BJ (cell line): ENCODE data around the gene IL2RG. TPM values are rescaled to one million over a fixed set of nuclear protein-coding genes. Genes with fewer than 3 reads are reported as not detected.
A peak's percentile ranks its signal among the peaks of the same experiment; 100 is the strongest.

Experiments used
- CTCF ChIA-PET: fragments of 350-600 bp; formaldehyde crosslinking; extraction: SDS; loops from one replicate; lab custom pipeline; 2021; ENCODE audit warnings: antibody characterized with exemption, inconsistent platforms; lab: Yijun Ruan, JAX
- POLR2A ChIA-PET: fragments of 300-600 bp; sonication (Branson Sonifier 250); formaldehyde crosslinking; extraction: SDS; loops from one replicate; lab custom pipeline; 2021; ENCODE audit warnings: antibody characterized with exemption; lab: Charles Lee
- DNase-seq: peaks from one replicate; pipeline ENCODE4 v3.0.0-alpha.2; 2011; ENCODE audit warnings: low read depth
- H3K27me3 ChIP-seq: 2 replicates; pipeline ENCODE4 v1.6.0; 2011; ENCODE audit warnings: low read length; ENCODE audit not compliant: control insufficient read depth, insufficient read depth
- H3K36me3 ChIP-seq: 2 replicates; pipeline ENCODE4 v1.5.1; 2011; ENCODE audit warnings: low read length; ENCODE audit not compliant: control insufficient read depth, insufficient read depth
- H3K4me3 ChIP-seq: 2 replicates; pipeline ENCODE4 v1.5.1; 2011; ENCODE audit warnings: low read depth, mild to moderate bottlenecking, control low read depth, low read length
- polyA plus RNA-seq: library from polyadenylated mRNA; depleted of rRNA; stranded (reverse); fragments of >200 nt; gene quantifications from 2 replicates; pipeline ENCODE4 v1.2.3, GENCODE V29; 2011
- TF ChIP-seq, protein P1 (sequence below): IDR thresholded peaks from 2 replicates; pipeline ENCODE4 v1.5.1; 2011; ENCODE audit warnings: low read depth, mild to moderate bottlenecking, control low read depth, inconsistent platforms, low read length, moderate library complexity; ENCODE audit not compliant: insufficient read depth

The IL2RG gene
- polyA plus RNA-seq, 1 experiment: 0.13 TPM

DNA sequence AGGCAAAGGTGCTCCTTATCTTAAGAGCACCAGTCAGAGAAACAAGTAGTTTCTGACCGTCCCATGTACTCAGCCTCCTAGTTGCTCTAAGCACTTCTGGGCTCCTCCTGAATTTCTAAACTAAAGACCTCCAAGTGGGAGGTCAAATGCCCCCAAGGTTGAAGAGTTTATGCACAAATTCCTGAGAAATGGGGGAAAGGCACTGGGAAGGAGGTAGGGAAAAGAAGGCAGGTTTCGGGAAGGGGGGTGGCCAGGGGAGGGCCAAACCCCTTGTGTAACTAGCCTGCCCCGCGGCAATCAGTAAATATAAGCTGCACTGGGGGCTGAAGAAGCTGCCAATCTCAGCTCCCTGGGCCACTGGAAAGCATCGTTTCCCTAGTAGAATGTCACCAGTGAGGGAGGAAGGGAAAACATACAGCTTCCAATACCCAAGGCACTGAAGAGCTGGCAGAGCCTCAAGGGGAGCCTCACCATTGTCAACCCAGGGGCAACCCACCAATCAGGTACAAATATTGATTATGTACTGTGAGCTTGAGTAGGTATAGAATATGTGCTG, 12.3 kb downstream of the IL2RG start:
- TF ChIP-seq, protein P1, sequence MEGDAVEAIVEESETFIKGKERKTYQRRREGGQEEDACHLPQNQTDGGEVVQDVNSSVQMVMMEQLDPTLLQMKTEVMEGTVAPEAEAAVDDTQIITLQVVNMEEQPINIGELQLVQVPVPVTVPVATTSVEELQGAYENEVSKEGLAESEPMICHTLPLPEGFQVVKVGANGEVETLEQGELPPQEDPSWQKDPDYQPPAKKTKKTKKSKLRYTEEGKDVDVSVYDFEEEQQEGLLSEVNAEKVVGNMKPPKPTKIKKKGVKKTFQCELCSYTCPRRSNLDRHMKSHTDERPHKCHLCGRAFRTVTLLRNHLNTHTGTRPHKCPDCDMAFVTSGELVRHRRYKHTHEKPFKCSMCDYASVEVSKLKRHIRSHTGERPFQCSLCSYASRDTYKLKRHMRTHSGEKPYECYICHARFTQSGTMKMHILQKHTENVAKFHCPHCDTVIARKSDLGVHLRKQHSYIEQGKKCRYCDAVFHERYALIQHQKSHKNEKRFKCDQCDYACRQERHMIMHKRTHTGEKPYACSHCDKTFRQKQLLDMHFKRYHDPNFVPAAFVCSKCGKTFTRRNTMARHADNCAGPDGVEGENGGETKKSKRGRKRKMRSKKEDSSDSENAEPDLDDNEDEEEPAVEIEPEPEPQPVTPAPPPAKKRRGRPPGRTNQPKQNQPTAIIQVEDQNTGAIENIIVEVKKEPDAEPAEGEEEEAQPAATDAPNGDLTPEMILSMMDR: no peak
- ChIA-PET POLR2A (no interaction called here), CTCF (interaction anchor here (1.1 to 1.4 kb wide), 2 partner anchors 11 to 30 kb away, joined by 4 to 5 read pairs; no protein-coding TSS in a partner anchor)

GRCh38 chrX:71098302-71098701, 13.1 kb downstream of the IL2RG start:
- no peaks in the 10 kb centered on the region; the same call in 1 of the 2 replicates for H3K27me3 ChIP-seq
- H3K4me3 ChIP-seq: no peak overlapping the region
- no peak for DNase-seq
- ChIA-PET POLR2A (no interaction called here), CTCF (interaction anchor here (1.2 kb wide), 1 partner anchor 20 kb away, joined by 3 read pairs; the partner anchor contains the start of gene MED12)
- TF ChIP-seq, protein P1: peak; percentile 57
- no peaks in the 10 kb centered on the region for H3K36me3 ChIP-seq

More for the DNA sequence above, 12.3 kb downstream of the IL2RG start:
- Histone ChIP-seq H3K36me3 (no peaks in the 10 kb centered on the region), H3K4me3 (no peak overlapping the region), H3K27me3 (no peaks in the 10 kb centered on the region; the same call in 1 of the 2 replicates)
- DNase-seq: no peak

- no peak for DNase-seq
- Histone ChIP-seq H3K27me3 (no peaks in the 10 kb centered on the region; the same call in 1 of the 2 replicates), H3K4me3 (peak overlapping the region; percentile 66), H3K36me3 (no peaks in the 10 kb centered on the region)
- TF ChIP-seq, protein P1: no peak
- POLR2A ChIA-PET: no interaction called here
- CTCF ChIA-PET: no interaction called here
These were observed 14.7 kb downstream of the IL2RG start for GRCh38 chrX:71096760-71097032.

- ChIA-PET CTCF (interaction anchor here (0.7 kb wide), 1 partner anchor 8 kb away, joined by 3 read pairs; no protein-coding TSS in a partner anchor), POLR2A (no interaction called here)
- TF ChIP-seq, protein P1: no peak
These were observed 15.2 kb downstream of the IL2RG start for GRCh38 chrX:71095981-71096759.

DNA sequence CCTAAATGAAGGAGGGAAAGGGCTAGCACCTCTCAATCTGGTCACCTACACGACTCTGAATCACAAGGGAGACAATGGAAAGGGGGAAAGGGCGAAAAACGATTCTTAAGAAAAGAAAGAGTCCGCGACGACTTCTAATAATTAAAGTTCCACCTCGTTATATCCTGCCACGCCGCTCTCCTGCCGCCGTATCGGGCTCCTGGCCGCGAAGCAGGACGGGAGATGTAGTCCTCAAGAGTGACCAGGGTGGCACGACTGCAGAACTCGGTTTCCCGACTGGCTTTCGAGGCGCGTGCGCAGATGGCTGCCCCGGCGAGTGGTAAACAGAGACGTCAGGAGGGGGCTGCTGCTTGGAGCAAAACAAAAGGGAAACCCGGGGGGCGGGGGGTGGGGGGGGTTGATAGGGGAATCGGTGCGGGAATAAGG, 15.8 kb downstream of the IL2RG start, which contains the start of gene FOXO4:
FOXO4 (plus strand) TSS at position 297 of the 426 bp plus-strand sequence. CDS start 678 bp downstream, outside the sequence.
- H3K27me3 ChIP-seq: no peaks in the 10 kb centered on the region; the same call in 1 of the 2 replicates
- POLR2A ChIA-PET: no interaction called here

More at GRCh38 chrX:71095981-71096759, 15.2 kb downstream of the IL2RG start:
- no peak for DNase-seq
- no peaks in the 10 kb centered on the region for H3K36me3 ChIP-seq
- peak overlapping the region; percentile 66 for H3K4me3 ChIP-seq
- H3K27me3 ChIP-seq: no peaks in the 10 kb centered on the region; the same call in 1 of the 2 replicates

More for the DNA sequence above, 15.8 kb downstream of the IL2RG start, which contains the start of gene FOXO4:
- TF ChIP-seq, protein P1: no peak
- CTCF ChIA-PET: interaction anchor here (0.7 kb wide), 1 partner anchor 9 kb away, joined by 3 read pairs; no protein-coding TSS in a partner anchor
- Histone ChIP-seq H3K4me3 (peak within 1 kb of the TSS; percentile 66), H3K36me3 (no peaks in the 10 kb centered on the region)
- peak; percentile 30 for DNase-seq
